Measurements from ENCODE around the gene FUS. TPM values are rescaled to one million over a fixed set of nuclear protein-coding genes. Genes with fewer than 3 reads are reported as not detected.
A peak's percentile ranks its signal among the peaks of the same experiment; 100 is the strongest.

Gene FUS
- 100 to 1,000 TPM; 134 to 252 TPM for total RNA-seq

GRCh38 chr16:31179747-31180459, at the start of gene FUS:
TSS of gene FUS (plus strand) at chr16:31180139. CDS start at chr16:31180215, 76 bp downstream.
- Histone ChIP-seq H3K4me3 (peak within 1 kb of the TSS; percentile 79), H3K27ac (peak within 1 kb of the TSS; percentile 81), H3K4me1 (peaks cover 14% of the 10 kb centered on the region), H3K36me3 (peaks cover 9% of the 10 kb centered on the region), H3K9ac (ENCODE audit: low read depth in 2 of 2, low read length in 2 of 2) (peak within 1 kb of the TSS; percentile 90 to 95), H3K9me3 (no peaks in the 10 kb centered on the region), H3K27me3 (no peaks in the 10 kb centered on the region)
- TF ChIP-seq CTCF (IDR thresholded peaks at IDR 0.05): no peak
- intact Hi-C loops (cut with DNase I): loop anchor here (10.0 kb wide), 1 partner anchor 275 kb away; the partner anchor contains the start of gene ARMC5
- DNase-seq: peak; percentile 93

DNA sequence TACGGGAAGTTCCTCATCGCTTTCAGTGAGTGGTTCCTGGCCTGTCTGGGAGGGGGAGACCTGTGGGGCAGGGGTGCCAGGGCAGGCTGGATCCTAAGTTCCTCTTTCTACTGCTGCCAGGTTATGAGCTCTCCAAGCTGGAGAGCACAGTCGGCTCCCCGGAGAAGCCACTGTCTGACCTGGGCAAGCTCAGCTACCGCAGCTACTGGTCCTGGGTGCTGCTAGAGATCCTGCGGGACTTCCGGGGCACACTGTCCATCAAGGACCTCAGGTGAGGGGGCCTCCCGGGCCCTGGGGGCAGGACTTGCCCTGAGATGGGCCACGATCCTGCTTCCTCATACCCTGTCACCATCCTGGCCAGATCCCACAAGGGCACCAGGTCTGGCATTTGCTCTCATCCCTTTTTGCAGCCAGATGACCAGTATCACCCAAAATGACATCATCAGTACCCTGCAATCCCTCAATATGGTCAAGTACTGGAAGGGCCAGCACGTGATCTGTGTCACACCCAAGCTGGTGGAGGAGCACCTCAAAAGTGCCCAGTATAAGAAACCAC, 49.5 kb upstream of the FUS start:
- no peak overlapping the region for H3K4me3 ChIP-seq
- intact Hi-C loops (cut with DNase I): no loop called here
- peak overlapping the region; percentile 98 for H3K27ac ChIP-seq
- H3K4me1 ChIP-seq: peaks cover 35% of the 10 kb centered on the region
- no peak for DNase-seq
- peak overlapping the region; percentile 38 to 100 for H3K9ac ChIP-seq (ENCODE audit: low read depth in 2 of 2, low read length in 2 of 2)
- TF ChIP-seq CTCF (IDR thresholded peaks at IDR 0.05): no peak
- no peaks in the 10 kb centered on the region for H3K36me3 ChIP-seq
- H3K27me3 ChIP-seq: no peaks in the 10 kb centered on the region
- no peaks in the 10 kb centered on the region for H3K9me3 ChIP-seq

- no peaks in the 10 kb centered on the region for H3K36me3 ChIP-seq
- no peak for TF ChIP-seq CTCF (IDR thresholded peaks at IDR 0.05)
Observed at GRCh38 chr16:31130899-31131298, 49.0 kb upstream of the FUS start.

DNA sequence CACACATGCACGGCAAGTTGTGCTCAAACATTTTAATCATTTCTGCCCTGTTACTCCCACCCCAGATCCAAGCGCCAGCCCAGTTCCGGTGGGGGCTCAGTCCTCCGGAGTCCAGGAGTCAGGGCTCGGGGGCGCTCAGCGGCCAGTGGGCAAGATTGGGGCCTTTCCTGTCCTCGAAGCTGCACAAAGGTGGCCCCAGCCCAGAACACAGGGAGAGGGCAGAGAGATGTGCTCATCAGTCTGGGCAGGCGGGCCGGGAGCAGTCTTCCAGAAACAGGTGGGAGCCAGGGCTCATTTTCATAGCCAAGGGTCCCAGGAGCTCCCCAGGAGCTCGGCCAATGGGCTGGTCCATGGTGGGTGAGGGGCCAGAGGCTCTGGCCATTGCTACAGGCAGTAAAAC, 48.5 kb upstream of the FUS start:
- intact Hi-C loops (cut with DNase I): no loop called here
- H3K9me3 ChIP-seq: no peaks in the 10 kb centered on the region
- no peak for TF ChIP-seq CTCF (IDR thresholded peaks at IDR 0.05)
- DNase-seq: no peak
- H3K27ac ChIP-seq: peak overlapping the region; percentile 98
- peaks cover 35% of the 10 kb centered on the region for H3K4me1 ChIP-seq
- no peak overlapping the region for H3K4me3 ChIP-seq
- H3K9ac ChIP-seq (ENCODE audit: low read depth in 2 of 2, low read length in 2 of 2): peak overlapping the region in 1 of 2 donors; percentile 100
- no peaks in the 10 kb centered on the region for H3K27me3 ChIP-seq
- no peaks in the 10 kb centered on the region for H3K36me3 ChIP-seq

More at GRCh38 chr16:31130899-31131298, 49.0 kb upstream of the FUS start:
- DNase-seq: peak; percentile 96
- H3K4me3 ChIP-seq: no peak overlapping the region
- peak overlapping the region in 1 of 2 donors; percentile 100 for H3K9ac ChIP-seq (ENCODE audit: low read depth in 2 of 2, low read length in 2 of 2)
- H3K27ac ChIP-seq: peak overlapping the region; percentile 98
- no peaks in the 10 kb centered on the region for H3K27me3 ChIP-seq
- peaks cover 35% of the 10 kb centered on the region for H3K4me1 ChIP-seq
- no peaks in the 10 kb centered on the region for H3K9me3 ChIP-seq
- intact Hi-C loops (cut with DNase I): no loop called here

- H3K4me1 ChIP-seq: peaks cover 35% of the 10 kb centered on the region
- H3K36me3 ChIP-seq: no peaks in the 10 kb centered on the region
- H3K9ac ChIP-seq (ENCODE audit: low read depth in 2 of 2, low read length in 2 of 2): peak overlapping the region; percentile 24 to 100
Observed at GRCh38 chr16:31131841-31132271, 48.1 kb upstream of the FUS start.

More at GRCh38 chr16:31131841-31132271, 48.1 kb upstream of the FUS start:
- Histone ChIP-seq H3K9me3 (no peaks in the 10 kb centered on the region), H3K27me3 (no peaks in the 10 kb centered on the region), H3K4me3 (no peak overlapping the region), H3K27ac (peak overlapping the region; percentile 98)
- no peak for TF ChIP-seq CTCF (IDR thresholded peaks at IDR 0.05)
- peak; percentile 88 for DNase-seq
- intact Hi-C loops (cut with DNase I): no loop called here

Measured in colonic mucosa (tissue), 4 donors.